ENCODE measurements around the gene DAPK3. TPM values are rescaled to one million over a fixed set of nuclear protein-coding genes. Genes with fewer than 3 reads are reported as not detected.

Gene DAPK3
- polyA plus RNA-seq, 1 experiment = 105 TPM

- ChIA-PET CTCF (no interaction called here), POLR2A (interaction anchor here (1.0 to 8.1 kb wide), 3 partner anchors 8 to 215 kb away, joined by 3 to 221 read pairs (median 51); partner anchors contain the start of gene DAPK3)
- no peaks in the 10 kb centered on the region for H3K27me3 ChIP-seq (ENCODE audit: control insufficient read depth, insufficient read depth, low read length)
- H3K27ac ChIP-seq (ENCODE audit: low read depth, low read length) = peak overlapping the region; percentile 31
- no peak for TF ChIP-seq CTCF (IDR thresholded peaks at IDR 0.05; ENCODE audit: low read depth, low read length)
- DNase-seq (ENCODE audit: low read depth, low spot score) = no peak
- peak overlapping the region; percentile 97 for H3K4me3 ChIP-seq (ENCODE audit: low read depth, low read length)
- no peaks in the 10 kb centered on the region; the same call in 1 of the 2 replicates for H3K9me3 ChIP-seq (ENCODE audit: control insufficient read depth, insufficient read depth, low read length)
Measured at GRCh38 chr19:3983542-3983914, 12.6 kb upstream of the DAPK3 start.

- no peak for TF ChIP-seq CTCF (IDR thresholded peaks at IDR 0.05; ENCODE audit: low read depth, low read length)
- peak overlapping the region; percentile 97 for H3K4me3 ChIP-seq (ENCODE audit: low read depth, low read length)
- no peaks in the 10 kb centered on the region for H3K27me3 ChIP-seq (ENCODE audit: control insufficient read depth, insufficient read depth, low read length)
- DNase-seq (ENCODE audit: low read depth, low spot score) = no peak
- CTCF ChIA-PET = no interaction called here
- H3K27ac ChIP-seq (ENCODE audit: low read depth, low read length) = peak overlapping the region; percentile 31
- H3K9me3 ChIP-seq (ENCODE audit: control insufficient read depth, insufficient read depth, low read length) = no peaks in the 10 kb centered on the region; the same call in 1 of the 2 replicates
- POLR2A ChIA-PET = interaction anchor here (2.9 to 8.1 kb wide), 2 partner anchors 7 to 12 kb away, joined by 51 to 221 read pairs; partner anchors contain the start of gene DAPK3
Measured at GRCh38 chr19:3982701-3983541, 12.0 kb upstream of the DAPK3 start.

- DNase-seq (ENCODE audit: low read depth, low spot score) = no peak
- H3K27ac ChIP-seq (ENCODE audit: low read depth, low read length) = peak overlapping the region; percentile 47
- no peaks in the 10 kb centered on the region; the same call in 1 of the 2 replicates for H3K9me3 ChIP-seq (ENCODE audit: control insufficient read depth, insufficient read depth, low read length)
- ChIA-PET CTCF (no interaction called here), POLR2A (interaction anchor here (8.1 kb wide), 1 partner anchor 11 kb away, joined by 221 read pairs; the partner anchor contains the start of gene DAPK3)
- H3K4me3 ChIP-seq (ENCODE audit: low read depth, low read length) = peak overlapping the region; percentile 97
- TF ChIP-seq CTCF (IDR thresholded peaks at IDR 0.05; ENCODE audit: low read depth, low read length) = no peak
- H3K27me3 ChIP-seq (ENCODE audit: control insufficient read depth, insufficient read depth, low read length) = no peaks in the 10 kb centered on the region
Measured at GRCh38 chr19:3981736-3982681, 11.1 kb upstream of the DAPK3 start.

GRCh38 chr19:3981373-3981735 is 10.5 kb upstream of the DAPK3 start:
- H3K4me3 ChIP-seq (ENCODE audit: low read depth, low read length) = no peak overlapping the region
- no peak for TF ChIP-seq CTCF (IDR thresholded peaks at IDR 0.05; ENCODE audit: low read depth, low read length)
- CTCF ChIA-PET = no interaction called here
- no peaks in the 10 kb centered on the region for H3K27me3 ChIP-seq (ENCODE audit: control insufficient read depth, insufficient read depth, low read length)
- no peaks in the 10 kb centered on the region; the same call in 1 of the 2 replicates for H3K9me3 ChIP-seq (ENCODE audit: control insufficient read depth, insufficient read depth, low read length)
- no peak for DNase-seq (ENCODE audit: low read depth, low spot score)
- H3K27ac ChIP-seq (ENCODE audit: low read depth, low read length) = no peak overlapping the region
- POLR2A ChIA-PET = interaction anchor here (8.1 kb wide), 1 partner anchor 11 kb away, joined by 221 read pairs; the partner anchor contains the start of gene DAPK3

Data from AG04450 (cell line).